Endodermal cell (in vitro differentiated cells): ENCODE results near the gene ZNF112. TPM values are rescaled to one million over a fixed set of nuclear protein-coding genes. Genes with fewer than 3 reads are reported as not detected.
A peak's percentile ranks its signal among the peaks of the same experiment; 100 is the strongest.

Experiments
- DNase-seq: peaks from one replicate; pipeline ENCODE4 v3.0.0-alpha.2; 2017
- H3K27ac ChIP-seq: 2 replicates; pipeline ENCODE4 v1.5.1; 2013; ENCODE audit warnings: mild to moderate bottlenecking, low read depth, low read length, moderate library complexity
- H3K27me3 ChIP-seq: 2 replicates; pipeline ENCODE4 v1.6.1; 2013; ENCODE audit warnings: mild to moderate bottlenecking, low read length, moderate library complexity; ENCODE audit not compliant: insufficient read depth, control insufficient read depth, poor library complexity, severe bottlenecking
- H3K36me3 ChIP-seq: 2 replicates; pipeline ENCODE4 v1.7.0; 2013; ENCODE audit warnings: mild to moderate bottlenecking, low read length, moderate library complexity; ENCODE audit not compliant: control insufficient read depth, insufficient read depth
- H3K4me1 ChIP-seq: one replicate; pipeline ENCODE4 v1.7.0; 2013; ENCODE audit warnings: low read length; ENCODE audit not compliant: control insufficient read depth, insufficient read depth
- H3K4me3 ChIP-seq: 2 replicates; pipeline ENCODE4 v1.5.1; 2013; ENCODE audit warnings: mild to moderate bottlenecking, low read length, moderate library complexity
- H3K9ac ChIP-seq: 2 replicates; pipeline ENCODE4 v1.6.1; 2013; ENCODE audit warnings: mild to moderate bottlenecking, low read length, moderate library complexity; ENCODE audit not compliant: poor library complexity, severe bottlenecking; ENCODE audit errors: extremely low read depth
- H3K9me3 ChIP-seq: 2 replicates; pipeline ENCODE4 v1.6.1; 2013; ENCODE audit warnings: mild to moderate bottlenecking, low read length, moderate library complexity; ENCODE audit not compliant: control insufficient read depth
- H3K27ac Mint-ChIP-seq: 2 replicates; pipeline ENCODE4 v1.8.0; 2020; ENCODE audit warnings: mixed read lengths
- H3K27me3 Mint-ChIP-seq: 2 replicates; pipeline ENCODE4 v1.8.0; 2021; ENCODE audit warnings: mild to moderate bottlenecking, mixed read lengths; ENCODE audit not compliant: insufficient read depth
- H3K36me3 Mint-ChIP-seq: 2 replicates; pipeline ENCODE4 v1.8.0; 2020; ENCODE audit warnings: low read depth, mixed read lengths
- H3K4me1 Mint-ChIP-seq: 2 replicates; pipeline ENCODE4 v1.8.0; 2020; ENCODE audit warnings: mixed read lengths
- H3K4me3 Mint-ChIP-seq: 2 replicates; pipeline ENCODE4 v1.8.0; 2020; ENCODE audit warnings: mild to moderate bottlenecking, moderate library complexity, mixed read lengths
- H3K9me3 Mint-ChIP-seq: 2 replicates; pipeline ENCODE4 v1.8.0; 2020; ENCODE audit warnings: mild to moderate bottlenecking, mixed read lengths
- WGBS, 2 experiments: methylation state at CpG; one replicate each; pipeline versions ENCODE4 v1.1.5 to v1.1.7; 2013; ENCODE audit warnings: missing lambda C conversion rate in 2 of 2, mixed read lengths in 1 of 2; ENCODE audit not compliant: insufficient coverage in 1 of 2, insufficient read length in 1 of 2; 5-methylcytosine and 5-hydroxymethylcytosine counted together
- total RNA-seq, 2 donors: library from RNA; stranded (reverse); fragmentation: NEBNext Ultra II Directional in 1 of 2; extraction: Animal tissue kit (Norgen Biotek cat#: 25700) in 1 of 2; gene quantifications; 2 replicates in 1 of 2; 3 replicates in 1 of 2; pipeline ENCODE4 v1.2.1, GENCODE V29; 2021
- TF ChIP-seq, protein P1 (sequence below): fragments of 200-600 bp; sonication (generic); conservative IDR thresholded peaks from 2 replicates; pipeline ENCODE4 v1.5.0; 2021; ENCODE audit warnings: antibody characterized with exemption, mild to moderate bottlenecking

ZNF112 gene
- total RNA-seq, 2 donors from 2014 or later = 5.0 to 6.1 TPM

DNA sequence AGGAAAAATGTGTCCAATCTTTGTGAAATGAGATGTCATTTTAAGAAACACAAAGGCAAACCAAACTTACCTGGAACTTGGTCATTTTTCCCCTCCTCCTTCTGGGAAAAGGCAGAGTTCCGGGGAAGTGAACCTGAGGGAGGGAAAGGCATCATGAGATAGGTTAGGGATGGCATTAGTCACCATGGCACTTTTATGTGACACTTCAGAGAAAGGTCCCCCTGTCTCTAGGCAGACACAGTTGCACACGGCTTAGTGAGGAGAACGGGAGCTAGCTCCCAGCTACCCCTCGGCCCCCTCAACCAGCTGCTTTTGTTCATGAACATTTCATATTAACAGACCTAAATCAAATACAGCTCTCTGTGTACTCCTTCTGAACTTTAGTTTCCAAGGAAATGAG is 53.2 kb downstream of the ZNF112 start:
- Histone ChIP-seq H3K9me3 (no peaks in the 10 kb centered on the region), H3K27ac (no peak overlapping the region), H3K36me3 (peaks cover 39% of the 10 kb centered on the region), H3K9ac (no peak overlapping the region), H3K4me1 (peaks cover 6% of the 10 kb centered on the region), H3K27me3 (no peaks in the 10 kb centered on the region), H3K4me3 (peak overlapping the region; percentile 98)
- TF ChIP-seq, protein P1, sequence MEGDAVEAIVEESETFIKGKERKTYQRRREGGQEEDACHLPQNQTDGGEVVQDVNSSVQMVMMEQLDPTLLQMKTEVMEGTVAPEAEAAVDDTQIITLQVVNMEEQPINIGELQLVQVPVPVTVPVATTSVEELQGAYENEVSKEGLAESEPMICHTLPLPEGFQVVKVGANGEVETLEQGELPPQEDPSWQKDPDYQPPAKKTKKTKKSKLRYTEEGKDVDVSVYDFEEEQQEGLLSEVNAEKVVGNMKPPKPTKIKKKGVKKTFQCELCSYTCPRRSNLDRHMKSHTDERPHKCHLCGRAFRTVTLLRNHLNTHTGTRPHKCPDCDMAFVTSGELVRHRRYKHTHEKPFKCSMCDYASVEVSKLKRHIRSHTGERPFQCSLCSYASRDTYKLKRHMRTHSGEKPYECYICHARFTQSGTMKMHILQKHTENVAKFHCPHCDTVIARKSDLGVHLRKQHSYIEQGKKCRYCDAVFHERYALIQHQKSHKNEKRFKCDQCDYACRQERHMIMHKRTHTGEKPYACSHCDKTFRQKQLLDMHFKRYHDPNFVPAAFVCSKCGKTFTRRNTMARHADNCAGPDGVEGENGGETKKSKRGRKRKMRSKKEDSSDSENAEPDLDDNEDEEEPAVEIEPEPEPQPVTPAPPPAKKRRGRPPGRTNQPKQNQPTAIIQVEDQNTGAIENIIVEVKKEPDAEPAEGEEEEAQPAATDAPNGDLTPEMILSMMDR = no peak
- peaks cover 9% of the 10 kb centered on the region for H3K4me1 Mint-ChIP-seq
- DNase-seq = no peak
- H3K27ac Mint-ChIP-seq = no peak overlapping the region
- H3K9me3 Mint-ChIP-seq = no peaks in the 10 kb centered on the region
- H3K4me3 Mint-ChIP-seq = peak overlapping the region; percentile 87
- 95% methylated on average over 4 of the region's 4 CpGs; no CpG with 5 or more reads in 1 of the 2 experiments for WGBS, 2 experiments
- no peaks in the 10 kb centered on the region for H3K27me3 Mint-ChIP-seq
- H3K36me3 Mint-ChIP-seq = peaks cover 32% of the 10 kb centered on the region

DNA sequence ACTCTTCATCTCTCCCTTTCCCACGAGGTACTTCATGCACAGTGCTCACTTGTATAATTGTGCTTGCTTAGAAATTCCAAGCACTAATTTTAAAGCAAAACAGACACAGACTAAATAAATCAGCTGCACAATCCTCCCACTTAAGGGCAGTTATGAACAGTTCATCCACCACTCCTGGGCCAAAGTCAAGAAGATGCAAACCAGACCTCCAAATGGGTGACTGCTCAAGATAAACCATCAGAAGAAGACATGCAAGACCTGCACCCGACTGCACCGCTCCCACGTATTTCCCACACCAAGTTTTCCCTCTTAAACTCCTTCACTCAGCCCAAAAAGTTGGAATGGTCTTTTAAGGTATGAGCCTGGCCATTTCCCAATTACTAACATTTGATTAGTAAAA is 71.5 kb downstream of the ZNF112 start:
- no peak overlapping the region for H3K9ac ChIP-seq
- 89 to 94% methylated on average over 2 to 4 of the region's 4 CpGs for WGBS, 2 experiments
- H3K27ac Mint-ChIP-seq = no peak overlapping the region
- TF ChIP-seq, protein P1 = no peak
- H3K4me1 Mint-ChIP-seq = no peaks in the 10 kb centered on the region
- peaks cover 41% of the 10 kb centered on the region for H3K36me3 ChIP-seq
- DNase-seq = no peak
- peaks cover 63% of the 10 kb centered on the region for H3K36me3 Mint-ChIP-seq
- no peaks in the 10 kb centered on the region for H3K27me3 Mint-ChIP-seq
- H3K27ac ChIP-seq = no peak overlapping the region
- no peaks in the 10 kb centered on the region for H3K27me3 ChIP-seq
- no peak overlapping the region for H3K4me3 Mint-ChIP-seq
- H3K4me3 ChIP-seq = no peak overlapping the region
- H3K9me3 Mint-ChIP-seq = peaks cover 60% of the 10 kb centered on the region
- H3K9me3 ChIP-seq = peaks cover 30% of the 10 kb centered on the region
- no peaks in the 10 kb centered on the region for H3K4me1 ChIP-seq

DNA sequence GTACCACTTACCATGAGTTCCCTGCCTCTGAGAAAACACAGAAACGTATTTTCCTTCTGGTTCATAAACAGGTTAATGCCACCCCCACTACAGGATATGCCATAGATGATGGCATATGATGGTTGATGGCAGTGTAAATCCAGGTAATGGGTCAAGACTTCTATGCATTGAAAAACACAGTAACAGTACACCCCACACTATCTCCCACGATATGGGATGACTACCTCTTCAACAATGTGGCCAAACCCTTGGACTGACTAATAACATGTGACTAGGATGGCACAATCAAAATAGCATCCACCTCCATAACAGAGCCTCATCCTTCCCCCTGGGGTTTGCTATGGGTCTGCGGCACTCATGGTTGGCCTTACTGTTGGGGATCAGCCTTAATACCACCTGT is 73.6 kb downstream of the ZNF112 start:
- Histone ChIP-seq H3K9me3 (peaks cover 20% of the 10 kb centered on the region), H3K4me1 (no peaks in the 10 kb centered on the region), H3K36me3 (peaks cover 20% of the 10 kb centered on the region), H3K27me3 (no peaks in the 10 kb centered on the region), H3K4me3 (no peak overlapping the region), H3K27ac (no peak overlapping the region), H3K9ac (no peak overlapping the region)
- no peak overlapping the region for H3K4me3 Mint-ChIP-seq
- H3K27ac Mint-ChIP-seq = no peak overlapping the region
- peaks cover 52% of the 10 kb centered on the region for H3K36me3 Mint-ChIP-seq
- no peaks in the 10 kb centered on the region for H3K4me1 Mint-ChIP-seq
- no peak for DNase-seq
- H3K9me3 Mint-ChIP-seq = peaks cover 53% of the 10 kb centered on the region
- TF ChIP-seq, protein P1 = no peak
- 86 to 100% methylated on average over 1 to 2 of the region's 3 CpGs for WGBS, 2 experiments
- H3K27me3 Mint-ChIP-seq = no peaks in the 10 kb centered on the region
